Nephron (organoid): ENCODE results near the gene CACNA2D2.

Source experiments
- H3K27ac Mint-ChIP-seq, 3 experiments: 2 replicates each; pipeline ENCODE4 v1.8.0; 2020; ENCODE audit warnings: mixed read lengths in 3 of 3, mild to moderate bottlenecking in 2 of 3, moderate library complexity in 1 of 3
- H3K27me3 Mint-ChIP-seq: 2 replicates; pipeline ENCODE4 v1.8.0; 2021; ENCODE audit warnings: low read depth, mild to moderate bottlenecking, moderate library complexity, mixed read lengths
- H3K36me3 Mint-ChIP-seq: 2 replicates; pipeline ENCODE4 v1.8.0; 2020; ENCODE audit warnings: low read depth, mixed read lengths
- H3K4me1 Mint-ChIP-seq: 2 replicates; pipeline ENCODE4 v1.8.0; 2020; ENCODE audit warnings: mixed read lengths
- H3K4me3 Mint-ChIP-seq, 3 experiments: 2 replicates each; pipeline ENCODE4 v1.8.0; 2020; ENCODE audit warnings: mild to moderate bottlenecking in 3 of 3, mixed read lengths in 3 of 3, moderate library complexity in 2 of 3
- H3K9me3 Mint-ChIP-seq: 2 replicates; pipeline ENCODE4 v1.8.0; 2020; ENCODE audit warnings: mixed read lengths
- CTCF ChIP-seq, 3 experiments: fragments of 200-600 bp; sonication (generic); IDR thresholded peaks; one replicate each; pipeline ENCODE4 v1.5.0; 2021; ENCODE audit warnings: antibody characterized with exemption in 3 of 3; ENCODE audit not compliant: unreplicated experiment in 3 of 3

CACNA2D2 gene

GRCh38 chr3:50333744-50334328 lies 169.6 kb downstream of the CACNA2D2 start:
- Mint-ChIP-seq H3K4me3 (peak overlapping the region; percentile 67 to 80 (median 74)), H3K36me3 (peaks cover 10% of the 10 kb centered on the region), H3K9me3 (no peaks in the 10 kb centered on the region), H3K27ac (peak overlapping the region in 2 of 3 experiments; percentile 19 to 39), H3K27me3 (peaks cover 4% of the 10 kb centered on the region), H3K4me1 (peaks cover 33% of the 10 kb centered on the region)
- no peak for TF ChIP-seq CTCF (IDR thresholded peaks at IDR 0.05; ENCODE audit: unreplicated experiment in 3 of 3)

- Mint-ChIP-seq H3K4me3 (no peak overlapping the region), H3K4me1 (peaks cover 25% of the 10 kb centered on the region), H3K9me3 (no peaks in the 10 kb centered on the region), H3K27me3 (no peaks in the 10 kb centered on the region), H3K27ac (no peak overlapping the region), H3K36me3 (peaks cover 10% of the 10 kb centered on the region)
- TF ChIP-seq CTCF (IDR thresholded peaks at IDR 0.05; ENCODE audit: unreplicated experiment in 3 of 3): no peak
Measured at GRCh38 chr3:50331364-50331907, 172.0 kb downstream of the CACNA2D2 start.

GRCh38 chr3:50330330-50330729 lies 173.1 kb downstream of the CACNA2D2 start:
- no peak for TF ChIP-seq CTCF (IDR thresholded peaks at IDR 0.05; ENCODE audit: unreplicated experiment in 3 of 3)
- Mint-ChIP-seq H3K4me1 (peaks cover 19% of the 10 kb centered on the region), H3K9me3 (no peaks in the 10 kb centered on the region), H3K4me3 (peak overlapping the region in 2 of 3 experiments; percentile 42 to 56), H3K27ac (no peak overlapping the region), H3K27me3 (no peaks in the 10 kb centered on the region), H3K36me3 (peaks cover 10% of the 10 kb centered on the region)

- no peak for TF ChIP-seq CTCF (IDR thresholded peaks at IDR 0.05; ENCODE audit: unreplicated experiment in 3 of 3)
- Mint-ChIP-seq H3K36me3 (peaks cover 15% of the 10 kb centered on the region), H3K9me3 (no peaks in the 10 kb centered on the region), H3K27me3 (no peaks in the 10 kb centered on the region), H3K4me1 (peaks cover 19% of the 10 kb centered on the region), H3K27ac (peak within 1 kb of the TSS; percentile 75 to 97 (median 91)), H3K4me3 (peak within 1 kb of the TSS; percentile 89 to 99 (median 96))
Measured at GRCh38 chr3:50327943-50328691, 175.3 kb downstream of the CACNA2D2 start, which contains the start of gene TUSC2. Gene TUSC2, minus strand, starts transcription at chr3:50328223. Its CDS starts 124 bp downstream, at chr3:50328099.

- Mint-ChIP-seq H3K4me3 (peak overlapping the region; percentile 89 to 99 (median 96)), H3K36me3 (peaks cover 15% of the 10 kb centered on the region)
- TF ChIP-seq CTCF (IDR thresholded peaks at IDR 0.05; ENCODE audit: unreplicated experiment in 3 of 3): no peak
Measured at GRCh38 chr3:50327129-50327528, 176.3 kb downstream of the CACNA2D2 start.

More at GRCh38 chr3:50327129-50327528, 176.3 kb downstream of the CACNA2D2 start:
- peaks cover 22% of the 10 kb centered on the region for H3K4me1 Mint-ChIP-seq
- no peak overlapping the region for H3K27ac Mint-ChIP-seq
- no peaks in the 10 kb centered on the region for H3K9me3 Mint-ChIP-seq
- H3K27me3 Mint-ChIP-seq: no peaks in the 10 kb centered on the region
